CD4-positive, alpha-beta T cell treated with Interleukin-12 subunit alpha and Interleukin-12 subunit beta, for 1 hour (primary cell): ENCODE data around the gene LZTS3.
A peak's percentile ranks its signal among the peaks of the same experiment; 100 is the strongest.
"Not testable (repeated sequence)": the region's sequence is repeated elsewhere in the genome, so short reads cannot be mapped to it uniquely, and the experiment has no call there.

ENCODE experiments used
- DNase-seq: peaks from one replicate; pipeline ENCODE4 v3.0.0-alpha.2; 2020

LZTS3 gene

GRCh38 chr20:3133155-3133554 lies 40.2 kb downstream of the LZTS3 start:
- DNase-seq = no peak

- DNase-seq = no peak
These were observed 43.2 kb downstream of the LZTS3 start for GRCh38 chr20:3130051-3130600.

GRCh38 chr20:3129094-3129493 lies 44.3 kb downstream of the LZTS3 start:
- DNase-seq = no peak

GRCh38 chr20:3128275-3128984 lies 44.9 kb downstream of the LZTS3 start:
- DNase-seq = no peak

DNA sequence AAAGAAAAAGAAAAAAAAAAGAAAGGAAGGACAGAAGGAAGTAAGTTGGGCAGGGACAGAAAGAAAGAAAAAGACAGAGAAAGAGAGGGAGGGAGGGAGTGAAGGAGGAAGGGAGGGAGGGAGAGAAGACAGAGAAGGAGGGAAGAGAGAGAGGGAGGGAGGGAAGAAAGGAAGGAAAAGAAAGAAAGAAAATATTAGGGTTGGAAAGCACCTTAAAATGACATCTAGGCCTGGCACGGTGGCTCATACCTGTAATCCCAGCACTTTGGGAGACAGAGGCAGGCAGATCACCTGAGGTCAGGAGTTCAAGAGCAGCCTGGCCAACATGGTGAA lies 46.9 kb downstream of the LZTS3 start:
- DNase-seq = no peak

DNA sequence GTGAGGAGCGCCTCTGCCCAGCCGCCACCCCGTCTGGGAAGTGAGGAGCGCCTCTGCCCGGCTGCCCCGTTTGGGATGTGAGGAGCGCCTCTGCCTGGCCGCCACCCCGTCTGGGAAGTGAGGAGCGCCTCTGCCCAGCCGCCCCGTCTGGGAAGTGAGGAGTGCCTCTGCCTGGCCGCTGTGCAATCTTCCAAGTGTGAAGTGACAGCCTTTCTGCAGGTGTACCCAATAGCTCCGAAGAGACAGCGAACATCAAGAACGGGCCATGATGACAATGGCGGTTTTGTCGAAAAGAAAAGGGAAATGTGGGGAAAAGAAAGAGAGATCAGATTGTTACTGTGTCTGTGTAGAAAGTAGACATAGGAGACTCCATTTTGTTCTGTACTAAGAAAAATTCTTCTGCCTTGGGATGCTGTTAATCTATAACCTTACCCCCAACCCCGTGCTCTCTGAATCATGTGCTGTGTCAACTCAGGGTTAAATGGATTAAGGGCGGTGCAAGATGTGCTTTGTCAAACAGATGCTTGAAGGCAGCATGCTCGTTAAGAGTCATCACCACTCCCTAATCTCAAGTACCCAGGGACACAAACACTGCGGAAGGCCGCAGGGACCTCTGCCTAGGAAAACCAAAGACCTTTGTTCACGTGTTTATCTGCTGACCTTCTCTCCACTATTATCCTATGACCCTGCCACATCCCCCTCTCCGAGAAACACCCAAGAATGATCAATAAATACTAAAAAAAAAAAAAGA lies 47.4 kb downstream of the LZTS3 start:
- not testable (repeated sequence) for DNase-seq

DNA sequence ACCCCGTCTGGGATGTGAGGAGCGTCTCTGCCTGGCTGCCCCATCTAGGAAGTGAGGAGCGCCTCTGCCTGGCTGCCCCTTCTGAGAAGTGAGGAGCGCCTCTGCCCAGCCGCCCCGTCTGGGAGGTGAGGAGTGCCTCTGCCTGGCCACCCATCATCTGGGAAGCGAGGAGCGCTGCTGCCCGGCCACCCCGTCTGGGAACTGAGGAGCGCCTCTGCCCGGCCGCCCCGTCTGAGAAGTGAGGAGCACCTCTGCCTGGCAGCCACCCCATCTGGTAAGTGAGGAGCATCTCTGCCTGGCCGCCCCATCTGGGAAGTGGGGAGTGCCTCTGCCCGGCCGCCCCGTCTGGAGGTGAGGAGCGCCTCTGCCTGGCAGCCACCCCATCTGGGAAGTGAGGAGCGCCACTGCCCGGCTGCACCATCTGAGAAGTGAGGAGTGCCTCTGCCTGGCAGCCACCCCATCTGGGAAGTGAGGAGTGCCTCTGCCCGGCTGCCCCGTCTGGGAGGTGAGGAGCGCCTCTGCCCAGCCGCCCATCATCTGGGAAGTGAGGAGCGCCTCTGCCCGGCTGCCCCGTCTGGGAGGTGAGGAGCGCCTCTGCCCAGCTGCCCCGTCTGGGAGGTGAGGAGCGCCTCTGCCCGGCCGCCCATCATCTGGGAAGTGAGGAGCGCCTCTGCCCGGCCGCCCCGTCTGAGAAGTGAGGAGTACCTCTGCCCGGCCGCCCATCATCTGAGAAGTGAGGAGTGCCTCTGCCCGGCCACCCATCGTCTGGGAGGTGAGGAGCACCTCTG lies 48.4 kb downstream of the LZTS3 start:
- DNase-seq = not testable (repeated sequence)

GRCh38 chr20:3124163-3124562 lies 49.2 kb downstream of the LZTS3 start:
- DNase-seq = not testable (repeated sequence)

GRCh38 chr20:3123542-3123941 lies 49.8 kb downstream of the LZTS3 start:
- no peak for DNase-seq

- DNase-seq = no peak
These were observed 51.3 kb downstream of the LZTS3 start for GRCh38 chr20:3121955-3122610.

DNA sequence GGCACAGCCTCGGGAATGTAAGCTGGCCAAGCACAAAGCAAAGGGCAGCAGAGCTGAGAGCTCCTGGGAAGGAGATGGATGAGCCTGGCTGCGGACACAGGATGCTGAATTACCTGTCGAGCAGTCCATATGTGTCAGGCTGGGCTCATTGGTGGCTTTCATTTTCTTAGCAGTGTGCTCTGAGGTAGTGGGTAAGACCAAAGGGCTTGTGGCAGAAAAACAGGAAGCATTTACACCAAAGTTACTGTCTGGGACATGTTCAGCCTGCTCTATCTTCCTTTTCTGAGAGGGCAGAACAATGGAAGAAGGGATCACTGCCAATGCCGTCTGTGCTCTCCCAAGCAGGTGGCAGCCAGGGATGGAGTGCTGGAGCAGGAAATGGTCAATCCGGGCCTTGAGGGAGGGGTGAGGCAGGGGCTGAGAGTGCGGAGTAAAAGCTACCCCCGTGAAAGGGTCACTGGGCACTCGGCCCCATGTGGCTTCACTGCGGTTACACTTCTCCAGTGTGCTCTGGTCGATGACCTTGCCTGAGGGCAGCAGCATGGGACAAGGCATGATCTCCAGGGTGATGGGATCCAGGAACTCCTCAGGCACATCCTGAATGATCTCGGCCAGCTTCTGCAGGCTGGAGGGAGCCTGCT lies 52.0 kb downstream of the LZTS3 start:
- DNase-seq = peak; percentile 50

DNA sequence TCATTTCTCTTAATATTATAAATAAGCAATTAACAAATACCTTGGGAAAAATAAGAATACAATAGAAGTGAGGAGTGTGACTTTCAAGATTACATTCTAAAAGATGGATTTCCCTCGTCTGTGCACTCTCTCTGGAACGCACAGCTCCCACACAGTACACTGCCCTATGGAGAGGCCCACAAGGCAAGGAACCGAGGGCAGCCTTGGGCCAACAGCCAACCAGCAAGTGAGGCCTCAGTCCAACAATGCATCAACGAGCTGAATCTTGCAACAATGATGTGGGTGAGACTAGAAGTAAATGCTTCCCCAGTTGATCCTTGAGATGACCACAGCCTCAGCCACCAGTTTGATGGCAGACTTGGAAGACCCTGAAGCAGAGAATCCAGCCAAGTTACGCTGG lies 54.3 kb downstream of the LZTS3 start:
- DNase-seq = no peak

DNA sequence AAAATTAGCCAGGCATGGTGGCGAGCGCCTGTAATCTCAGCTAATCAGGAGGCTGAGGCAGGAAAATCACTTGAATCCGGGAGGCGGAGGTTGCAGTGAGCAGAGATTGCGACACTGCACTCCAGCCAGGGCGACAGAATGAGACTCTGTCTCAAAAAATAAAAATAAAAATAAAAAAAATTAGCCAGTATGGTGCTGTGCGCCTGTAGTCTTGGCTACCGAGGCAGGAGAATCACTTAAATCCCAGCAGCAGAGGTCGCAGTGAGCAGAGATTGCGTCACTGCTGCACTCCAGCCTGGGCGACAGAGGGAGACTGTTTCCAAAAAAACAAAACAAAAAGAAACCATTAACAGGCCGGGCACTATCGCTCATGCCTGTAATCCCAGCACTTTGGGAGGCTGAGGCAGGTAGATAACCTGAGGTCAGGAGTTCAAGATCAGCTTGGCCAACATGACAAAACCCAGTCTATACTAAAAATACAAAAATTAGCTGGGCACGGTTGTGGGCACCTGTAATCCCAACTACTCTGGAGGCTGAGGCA lies 55.4 kb downstream of the LZTS3 start:
- peak; percentile 48 for DNase-seq

DNA sequence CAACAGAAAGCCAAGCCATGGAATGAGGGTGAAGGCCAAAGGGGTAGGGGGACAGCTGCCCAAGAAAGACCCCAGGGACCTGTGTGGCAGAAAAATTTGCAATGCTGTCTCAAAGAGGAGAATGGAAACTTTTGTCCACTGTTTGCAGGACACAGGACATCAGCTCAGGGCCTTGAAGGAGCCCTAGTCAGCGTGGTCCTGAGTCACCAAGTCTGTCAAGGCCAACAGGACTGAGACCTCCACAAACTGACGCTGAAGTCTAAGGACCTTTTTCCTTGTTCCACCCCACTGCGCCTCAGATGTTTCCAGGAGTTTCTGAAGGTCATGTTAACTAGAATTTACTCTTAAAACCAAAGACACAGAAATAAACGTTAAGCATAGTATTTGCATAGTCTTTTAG lies 57.0 kb downstream of the LZTS3 start:
- DNase-seq = no peak

- peak; percentile 30 for DNase-seq
These were observed 57.9 kb downstream of the LZTS3 start for GRCh38 chr20:3115190-3116107.
